GM12878 (cell line): Measurements from ENCODE around the gene MGLL. TPM values are rescaled to one million over a fixed set of nuclear protein-coding genes. Genes with fewer than 3 reads are reported as not detected.

ENCODE experiments used
- ATAC-seq: fragments of 200-7000 bp; cut with Tn5 transposase; 3 replicates; pipeline ENCODE4 v1.9.1; 2020; ENCODE audit warnings: mild to moderate bottlenecking, moderate library complexity
- BruUV-seq: library from RNA; stranded (reverse); fragments of 400-500 nt; replicated peaks from 2 replicates; lab custom pipeline; 2021; lab: Mats Ljungman, UMichigan
- CTCF ChIA-PET: fragments of 300-600 bp; sonication (Branson Sonifier 250); formaldehyde crosslinking; extraction: SDS; loops from one replicate; lab custom pipeline; 2021; ENCODE audit warnings: inconsistent platforms; lab: Yijun Ruan, JAX
- POLR2A ChIA-PET: fragments of 350-600 bp; formaldehyde crosslinking; extraction: SDS; loops from one replicate; lab custom pipeline; 2021; ENCODE audit warnings: inconsistent platforms; lab: Charles Lee
- RAD21 ChIA-PET: fragments of 300-600 bp; sonication (Branson Sonifier 250); formaldehyde crosslinking; loops from one replicate; lab custom pipeline; 2023; ENCODE audit warnings: antibody characterized with exemption; ENCODE audit not compliant: unreplicated experiment; lab: Charles Lee
- SMC1A ChIA-PET: fragments of 300-600 bp; sonication (Branson Sonifier 250); formaldehyde crosslinking; loops from one replicate; lab custom pipeline; 2023; ENCODE audit not compliant: unreplicated experiment, uncharacterized antibody; lab: Charles Lee
- DNase-seq: peaks from one replicate; pipeline ENCODE4 v3.0.0-alpha.2; 2011; ENCODE audit warnings: low read depth, low spot score
- FAIRE-seq: peaks from 3 replicates; lab custom pipeline; 2011; peaks lifted over from hg19 to GRCh38; lab: Jason Lieb, UNC
- H2AFZ ChIP-seq: 2 replicates; pipeline ENCODE4 v1.6.0; 2011; ENCODE audit warnings: low read depth, low read length, control low read depth; ENCODE audit not compliant: control insufficient read depth
- H3K27ac ChIP-seq: 2 replicates; pipeline ENCODE4 v1.5.1; 2011; ENCODE audit warnings: control low read depth; ENCODE audit not compliant: control insufficient read depth, insufficient read depth
- H3K27me3 ChIP-seq, 2 experiments: replicated peaks in 1 of 2; 2 replicates each; pipeline versions ENCODE4 v1.6.0 to v1.6.1; 2011; ENCODE audit warnings: low read length in 1 of 2; ENCODE audit not compliant: control insufficient read depth in 2 of 2, insufficient read depth in 2 of 2
- H3K36me3 ChIP-seq, 2 experiments: 2 replicates each; pipeline ENCODE4 v1.5.1; 2011; ENCODE audit warnings: low read length in 1 of 2; ENCODE audit not compliant: control insufficient read depth in 2 of 2, insufficient read depth in 2 of 2
- H3K4me1 ChIP-seq: 2 replicates; pipeline ENCODE4 v1.6.1; 2011; ENCODE audit warnings: mild to moderate bottlenecking, low read length, moderate library complexity, mixed read lengths; ENCODE audit not compliant: control insufficient read depth, insufficient read depth
- H3K4me2 ChIP-seq: 2 replicates; pipeline ENCODE4 v1.6.0; 2011; ENCODE audit warnings: control low read depth; ENCODE audit not compliant: control insufficient read depth, insufficient read depth
- H3K4me3 ChIP-seq: fragments of 200-600 bp; sonication (generic); 2 replicates; pipeline ENCODE4 v1.5.1; 2016
- H3K79me2 ChIP-seq: 2 replicates; pipeline ENCODE4 v1.6.0; 2011; ENCODE audit warnings: low read length; ENCODE audit not compliant: control insufficient read depth, insufficient read depth
- H3K9ac ChIP-seq: 2 replicates; pipeline ENCODE4 v1.8.0; 2011; ENCODE audit warnings: low read length, control low read depth, mixed read lengths; ENCODE audit not compliant: control insufficient read depth, insufficient read depth
- H3K9me3 ChIP-seq: replicated peaks from 3 replicates; pipeline ENCODE4 v1.5.1; 2011; ENCODE audit warnings: mild to moderate bottlenecking, low read length; ENCODE audit not compliant: control insufficient read depth, insufficient read depth
- H4K20me1 ChIP-seq: 2 replicates; pipeline ENCODE4 v1.6.0; 2011; ENCODE audit not compliant: control insufficient read depth, insufficient read depth
- IKZF2 ChIP-seq, 2 experiments: fragments of 450-650 bp; IDR thresholded peaks; 2 replicates each; pipeline ENCODE4 v1.6.1; 2017; ENCODE audit warnings: mild to moderate bottlenecking in 2 of 2, moderate library complexity in 2 of 2
- JUNB ChIP-seq: IDR thresholded peaks from 2 replicates; pipeline ENCODE4 v1.6.1; 2016; ENCODE audit warnings: antibody characterized with exemption, mild to moderate bottlenecking
- POLR2A ChIP-seq: IDR thresholded peaks from 2 replicates; pipeline ENCODE4 v1.6.1; 2011; ENCODE audit warnings: low read depth, mild to moderate bottlenecking, low read length
- RELA ChIP-seq: fragments of 450-650 bp; IDR thresholded peaks from 2 replicates; pipeline ENCODE4 v1.8.0; 2014; ENCODE audit warnings: borderline replicate concordance; ENCODE audit not compliant: partially characterized antibody
- WGBS: methylation state at CpG from one replicate; pipeline ENCODE4 v1.1.6; 2016; ENCODE audit warnings: low lambda C conversion rate; ENCODE audit not compliant: insufficient replicate concordance, insufficient coverage; ENCODE audit errors: missing lambda C conversion rate; 5-methylcytosine and 5-hydroxymethylcytosine counted together
- in situ Hi-C: fragments of 300-500 bp; cut with MboI; formaldehyde crosslinking; loops from 9 replicates; pipeline ENCODE4 v1.14.3; 2018; ENCODE audit warnings: mixed read lengths
- intact Hi-C: fragments of 100-400 bp; cut with micrococcal nuclease; formaldehyde crosslinking; loops from one replicate; pipeline ENCODE4 v1.14.2; 2022; ENCODE audit not compliant: unreplicated experiment
- polyA plus RNA-seq, 11 experiments: library from polyadenylated mRNA; depleted of rRNA in 4 of 11; unstranded in 6 of 11; stranded (reverse) in 5 of 11; fragments of >200 nt; fragmentation: Nextera tagmentation in 4 of 11; fragmentation: Illumina TruSeq in 1 of 11; extraction: Ambion mirVana in 4 of 11; extraction: Trizol in 1 of 11; gene quantifications; 1 replicate in 1 of 11; 2 replicates in 10 of 11; pipeline versions ENCODE4 v1.2.1 to v1.2.3, GENCODE V29; 2011 to 2016; ENCODE audit warnings: inconsistent platforms in 2 of 11, missing spikeins in 2 of 11, low read depth in 1 of 11
- total RNA-seq, 4 experiments: library from RNA; depleted of rRNA in 3 of 4; stranded (reverse); fragments of >200 nt in 3 of 4; fragmentation: Illumina TruSeq in 1 of 4; extraction: Trizol in 1 of 4; gene quantifications; 2 replicates each; pipeline versions ENCODE4 v1.2.1 to v1.2.3, GENCODE V29; 2013 to 2021

The MGLL gene
- total and polyA plus RNA-seq, 10 of the 15 experiments (the other 5 are each of a cell fraction or from before 2014, with no cell fraction given): 44.9 to 177 (median 72.9) TPM

DNA sequence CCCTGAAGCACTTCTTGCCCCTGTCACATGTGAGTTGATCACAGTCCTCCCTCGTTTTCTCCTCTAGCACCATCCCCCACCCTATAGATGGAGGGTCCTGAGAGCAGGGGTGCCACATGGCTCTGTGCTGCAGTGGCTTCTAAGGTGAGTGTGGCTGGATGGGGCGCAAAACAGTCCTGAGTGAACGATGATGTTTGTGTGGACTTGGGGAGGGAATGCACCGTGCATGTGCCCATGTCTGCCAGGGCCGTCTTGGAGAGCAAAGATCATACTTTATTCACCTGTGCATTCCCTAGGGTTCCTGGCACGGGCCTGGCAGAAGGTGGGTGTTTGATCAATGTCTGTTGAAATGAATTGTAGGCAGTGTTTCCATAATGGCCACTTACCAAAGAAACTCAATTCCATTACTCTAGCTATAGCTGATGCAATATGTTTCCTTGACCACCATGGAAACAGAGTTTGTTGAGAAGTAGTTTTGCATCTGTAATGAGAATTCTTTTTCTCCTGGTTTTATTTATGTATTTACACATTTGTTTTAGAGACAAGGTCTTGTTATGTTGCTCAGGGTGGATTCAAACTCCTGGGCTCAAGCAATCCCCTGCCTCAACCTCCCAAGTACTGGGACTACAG, 91.5 kb downstream of the MGLL start:
- H2AFZ ChIP-seq: no peak overlapping the region
- H3K27me3 ChIP-seq: no peaks in the 10 kb centered on the region
- 0 out of 2 replicates have a peak overlapping the region, but pooled peaks have one; percentile 29 for H3K27ac ChIP-seq
- H3K9ac ChIP-seq: peak overlapping the region; percentile 15
- DNase-seq: no peak
- 89% methylated on average over 6 of the region's 6 CpGs for WGBS
- no peaks in the 10 kb centered on the region for H4K20me1 ChIP-seq
- peak overlapping the region; percentile 71 for H3K4me2 ChIP-seq
- ChIA-PET SMC1A (interaction anchor here (0.9 to 1.8 kb wide), 2 partner anchors 14 to 46 kb away, joined by 3 read pairs; no protein-coding TSS in a partner anchor), RAD21 (no interaction called here), CTCF (interaction anchor here (1.3 kb wide), 2 partner anchors 78 to 101 kb away, joined by 3 read pairs; no protein-coding TSS in a partner anchor), POLR2A (interaction anchor here (0.9 to 1.1 kb wide), 2 partner anchors 20 to 31 kb away, joined by 3 to 4 read pairs; no protein-coding TSS in a partner anchor)
- ATAC-seq: no peak
- TF ChIP-seq JUNB: no peak
- no peak for TF ChIP-seq RELA
- BruUV-seq: no TSS peak
- in situ Hi-C loops (no loop called here), intact Hi-C loops (loop anchor here (10.0 kb wide), 1 partner anchor 324 kb away; the partner anchor contains the start of gene SEC61A1)
- H3K79me2 ChIP-seq: peaks cover 85% of the 10 kb centered on the region
- no peaks in the 10 kb centered on the region for H3K9me3 ChIP-seq
- peaks cover 23% of the 10 kb centered on the region for H3K4me1 ChIP-seq
- H3K36me3 ChIP-seq: peaks cover 7% of the 10 kb centered on the region in 2 experiments
- peak overlapping the region; percentile 44; the same call in 1 of the 2 replicates for H3K4me3 ChIP-seq
- FAIRE-seq: no peak

DNA sequence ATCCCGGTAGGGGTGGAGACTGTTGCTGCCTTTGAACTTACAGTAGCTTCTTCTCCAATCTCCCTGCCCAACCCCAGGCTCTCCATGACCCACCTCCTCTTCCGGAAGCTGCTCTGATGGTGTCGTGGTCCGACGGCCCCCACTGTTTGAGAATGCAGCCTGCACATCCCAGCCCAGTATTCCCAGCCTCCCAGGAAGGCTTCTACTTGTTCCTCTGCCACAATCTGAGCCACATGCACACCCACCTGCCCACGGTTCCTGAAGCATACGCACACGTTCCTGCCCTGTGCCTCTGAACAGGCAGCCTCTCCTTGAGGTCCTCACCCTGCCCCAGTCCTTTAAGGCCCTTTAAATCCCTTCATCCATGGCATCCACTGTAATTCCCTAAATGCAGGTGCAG, 92.1 kb downstream of the MGLL start:
- no peak overlapping the region for H2AFZ ChIP-seq

More for the DNA sequence above, 92.1 kb downstream of the MGLL start:
- Histone ChIP-seq H3K27ac (peak overlapping the region; percentile 40), H3K9me3 (no peaks in the 10 kb centered on the region), H3K36me3 (peaks cover 7% of the 10 kb centered on the region in 2 experiments), H3K4me2 (peak overlapping the region; percentile 71), H3K27me3 (no peaks in the 10 kb centered on the region), H4K20me1 (no peaks in the 10 kb centered on the region), H3K4me3 (peak overlapping the region; percentile 44; the same call in 1 of the 2 replicates), H3K9ac (peak overlapping the region; percentile 15), H3K4me1 (peaks cover 23% of the 10 kb centered on the region), H3K79me2 (peaks cover 80% of the 10 kb centered on the region)
- RAD21 ChIA-PET: interaction anchor here (1.0 to 1.7 kb wide), 3 partner anchors 20 to 77 kb away, joined by 3 to 5 read pairs (median 3); no protein-coding TSS in a partner anchor
- 89% methylated on average over 8 of the region's 8 CpGs for WGBS
- intact Hi-C loops: loop anchor here (10.0 kb wide), 1 partner anchor 325 kb away; the partner anchor contains the start of gene SEC61A1
- no peak for FAIRE-seq
- TF ChIP-seq POLR2A: 0 out of 2 replicates have a peak, but pooled peaks have one; percentile 10
- TF ChIP-seq IKZF2 (IDR thresholded peaks at IDR 0.05): no peak
- CTCF ChIA-PET: interaction anchor here (0.8 to 1.3 kb wide), 4 partner anchors 22 to 102 kb away, joined by 3 read pairs; no protein-coding TSS in a partner anchor
- ATAC-seq: no peak
- SMC1A ChIA-PET: interaction anchor here (0.9 to 1.8 kb wide), 5 partner anchors 13 to 47 kb away, joined by 3 to 4 read pairs (median 3); no protein-coding TSS in a partner anchor
- POLR2A ChIA-PET: interaction anchor here (0.9 to 1.1 kb wide), 2 partner anchors 21 to 31 kb away, joined by 3 to 4 read pairs; no protein-coding TSS in a partner anchor
- no peak for DNase-seq
- BruUV-seq: no TSS peak
- in situ Hi-C loops: no loop called here
